Activated CD4-positive, CD25-positive, alpha-beta regulatory T cell treated with anti-CD3 and anti-CD28 coated beads, Interleukin-2, amount 50 U/mL, for 24 hours (primary cell): ENCODE results near the gene RPS10.
"Not testable (repeated sequence)": the region's sequence is repeated elsewhere in the genome, so short reads cannot be mapped to it uniquely, and the experiment has no call there.

Source experiments
- ATAC-seq, 2 donors: fragments of 150-1000 bp; cut with Tn5 transposase; one replicate each; pipeline ENCODE4 v1.10.0; 2021; ENCODE audit warnings: mild to moderate bottlenecking in 1 of 2, moderate library complexity in 1 of 2

RPS10 gene

GRCh38 chr6:34391786-34392496, 33.9 kb downstream of the RPS10 start:
- ATAC-seq: peak; percentile 31 to 38

- no peak for ATAC-seq
These were observed 34.4 kb downstream of the RPS10 start for GRCh38 chr6:34391473-34391785.

DNA sequence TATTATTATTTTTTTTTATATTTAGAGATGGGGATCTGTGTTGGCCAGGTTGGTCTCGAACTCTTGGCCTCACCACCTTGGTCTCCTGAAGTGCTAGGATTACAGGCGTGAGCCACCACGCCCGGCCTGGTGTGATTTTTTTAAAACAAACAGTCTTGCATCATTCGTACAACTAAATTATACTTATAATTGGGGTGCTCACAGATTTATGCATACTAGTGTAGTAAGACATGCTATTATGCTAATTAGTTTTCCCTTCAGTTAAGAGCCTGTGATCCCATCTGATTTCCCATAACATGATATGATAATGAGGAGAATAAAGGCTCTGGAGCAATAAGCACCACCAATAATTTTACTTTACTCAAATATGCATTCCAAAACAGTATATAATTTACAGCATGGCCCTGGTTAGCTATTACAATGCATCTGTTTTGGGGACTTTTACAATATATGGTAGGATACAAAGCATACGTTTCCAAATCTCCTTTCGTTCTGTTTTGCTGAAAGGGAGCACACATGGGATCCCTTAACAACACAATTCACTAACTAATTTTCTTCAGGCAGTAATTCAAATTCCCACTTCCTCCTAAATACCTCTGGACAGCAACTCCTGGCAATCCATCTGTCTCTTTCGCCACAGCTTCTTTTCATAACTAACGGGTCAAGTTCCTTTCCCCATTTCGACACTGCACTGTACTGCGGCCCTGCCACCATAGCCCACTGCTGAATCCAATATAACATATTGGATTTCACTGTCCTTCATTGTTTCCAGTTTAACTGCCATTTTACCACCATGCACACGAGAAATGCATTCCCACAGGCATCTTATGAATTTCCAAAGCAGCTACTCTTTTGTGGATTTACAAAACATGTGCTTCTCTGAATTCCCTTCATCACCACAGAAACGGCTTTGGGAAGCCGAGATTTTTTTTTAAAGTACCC, 35.1 kb downstream of the RPS10 start:
- no peak for ATAC-seq

DNA sequence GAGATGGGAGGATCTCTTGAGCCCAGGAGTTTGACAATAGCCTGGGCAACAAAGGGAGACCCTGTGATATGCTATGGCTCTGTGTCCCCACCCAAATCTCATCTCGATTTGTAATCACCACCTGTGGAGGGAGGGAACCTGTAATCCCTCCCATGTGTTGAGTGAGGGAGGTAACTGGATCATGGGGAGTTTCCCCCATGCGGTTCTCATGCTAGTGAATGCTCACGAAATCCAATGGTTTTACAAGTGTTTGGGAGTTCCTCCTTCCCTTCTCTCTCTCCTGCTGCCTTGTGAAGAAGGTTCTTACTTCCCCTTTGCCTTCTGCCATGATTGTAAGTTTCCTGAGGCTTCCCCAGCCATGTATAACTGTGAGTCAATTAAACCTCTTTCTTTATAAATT, 36.8 kb downstream of the RPS10 start:
- ATAC-seq: no peak

DNA sequence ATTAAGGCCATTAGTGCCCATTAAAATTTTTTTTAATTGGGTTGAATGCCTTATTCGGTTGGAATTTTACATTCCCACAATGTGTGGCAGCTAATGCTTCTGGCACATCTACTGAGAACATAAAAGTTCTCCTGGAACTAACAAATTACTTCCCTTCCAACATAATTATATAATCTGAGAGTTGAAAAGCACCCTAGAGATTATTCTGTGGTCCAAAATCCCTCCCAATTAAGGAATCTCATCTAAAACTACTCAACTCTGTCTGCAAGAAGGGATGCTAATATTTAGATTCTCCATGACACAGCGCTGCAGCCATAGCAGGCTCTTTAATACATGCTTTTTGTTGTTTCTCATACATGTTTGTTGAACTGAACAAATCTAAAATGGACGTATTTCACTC, 37.4 kb downstream of the RPS10 start:
- no peak for ATAC-seq

- no peak for ATAC-seq
These were observed 39.3 kb downstream of the RPS10 start for GRCh38 chr6:34386316-34387137.

DNA sequence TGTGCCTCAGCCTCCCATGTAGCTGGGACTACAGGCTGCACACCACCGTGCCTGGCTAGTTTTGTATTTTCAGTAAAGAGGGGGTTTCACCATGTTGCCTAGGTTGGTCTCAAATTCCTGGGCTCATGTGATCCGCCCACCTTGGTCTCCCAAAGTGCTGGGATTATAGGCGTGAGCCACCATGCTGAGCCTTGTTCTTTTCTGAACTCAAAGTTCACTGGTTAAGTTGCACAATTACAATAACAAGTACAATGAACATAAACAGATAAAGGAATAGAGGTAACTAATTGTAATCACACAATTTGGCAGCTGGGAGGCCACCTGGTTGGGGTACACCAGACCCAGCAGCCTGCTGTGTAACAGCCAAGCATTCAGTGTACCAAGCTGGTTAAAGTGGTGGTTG, 40.1 kb downstream of the RPS10 start:
- ATAC-seq: no peak

GRCh38 chr6:34384321-34385153, 41.3 kb downstream of the RPS10 start:
- ATAC-seq: no peak

GRCh38 chr6:34383656-34384320, 42.1 kb downstream of the RPS10 start:
- ATAC-seq: no peak

GRCh38 chr6:34383161-34383631, 42.7 kb downstream of the RPS10 start:
- no peak for ATAC-seq

DNA sequence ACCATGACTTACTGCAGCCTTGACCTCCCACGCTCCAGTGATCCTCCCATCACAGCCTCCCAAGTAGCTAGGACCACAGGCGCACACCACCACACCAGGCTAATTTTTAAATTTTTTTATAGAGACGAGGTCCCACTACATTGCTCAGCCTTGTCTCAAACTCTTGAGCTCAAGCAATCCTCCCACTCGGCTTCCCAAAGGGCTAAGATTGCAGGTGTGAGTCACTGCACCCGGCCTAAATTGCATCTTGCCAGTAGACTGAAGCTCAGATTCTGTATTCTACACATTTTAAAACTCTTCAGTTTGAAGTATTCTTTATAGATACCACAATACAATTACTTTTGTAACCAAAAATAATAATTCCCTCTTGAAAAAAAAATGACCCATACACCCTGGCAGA, 44.8 kb downstream of the RPS10 start:
- no peak for ATAC-seq

DNA sequence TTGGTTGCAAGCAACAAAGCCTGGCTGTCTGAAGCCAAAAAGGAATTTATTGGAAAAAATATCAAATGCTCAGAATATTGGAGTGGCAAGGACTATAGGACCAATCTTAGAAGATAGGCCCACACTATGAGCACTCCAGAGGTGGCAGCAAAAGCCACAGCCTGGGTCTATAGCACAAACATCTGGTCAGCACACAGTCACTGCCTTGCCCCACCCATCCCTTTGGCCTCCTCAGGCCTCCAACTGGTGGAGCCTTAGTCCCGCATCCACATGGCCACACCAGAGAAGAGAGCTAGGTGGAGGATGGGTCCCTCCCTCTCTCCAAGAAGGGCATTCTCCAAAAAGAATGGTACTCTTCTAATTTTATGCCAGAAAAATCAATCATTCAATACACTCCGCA, 47.4 kb downstream of the RPS10 start:
- ATAC-seq: no peak

- no peak for ATAC-seq
These were observed 47.9 kb downstream of the RPS10 start for GRCh38 chr6:34377984-34378383.

DNA sequence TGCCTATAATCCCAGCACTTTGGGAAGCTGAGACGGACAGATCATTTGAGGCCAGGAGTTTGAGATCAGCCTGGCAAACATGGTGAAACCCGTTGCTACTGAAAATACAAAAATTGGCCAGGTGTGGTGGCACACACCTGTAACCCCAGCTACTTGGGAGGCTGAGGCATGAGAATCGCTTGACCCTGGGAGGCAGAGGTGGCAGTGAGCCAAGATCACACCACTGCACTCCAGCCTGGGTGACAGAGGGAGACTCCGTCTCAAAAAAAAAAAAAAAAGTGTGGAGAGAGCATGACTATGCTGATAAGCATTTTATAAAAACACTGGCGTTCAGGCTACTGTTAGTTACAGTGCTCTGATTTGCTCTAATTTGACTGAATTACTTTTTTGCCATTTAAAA, 48.3 kb downstream of the RPS10 start:
- ATAC-seq: not testable (repeated sequence)

GRCh38 chr6:34375833-34376232, 50.0 kb downstream of the RPS10 start:
- ATAC-seq: no peak

- no peak for ATAC-seq
These were observed 51.4 kb downstream of the RPS10 start for GRCh38 chr6:34374508-34374907.

GRCh38 chr6:34374069-34374468, 51.8 kb downstream of the RPS10 start:
- ATAC-seq: no peak

- ATAC-seq: no peak
These were observed 52.4 kb downstream of the RPS10 start for GRCh38 chr6:34373511-34373910.

GRCh38 chr6:34371865-34372264, 54.0 kb downstream of the RPS10 start:
- ATAC-seq: not testable (repeated sequence)

- ATAC-seq: no peak
These were observed 55.5 kb downstream of the RPS10 start for GRCh38 chr6:34370361-34370760.

GRCh38 chr6:34369385-34369784, 56.5 kb downstream of the RPS10 start:
- ATAC-seq: no peak
